Colonic mucosa (tissue), 4 donors: ENCODE data around the gene PTPN5. TPM values are rescaled to one million over a fixed set of nuclear protein-coding genes. Genes with fewer than 3 reads are reported as not detected.
"Not testable (repeated sequence)": the region's sequence is repeated elsewhere in the genome, so short reads cannot be mapped to it uniquely, and the experiment has no call there.

Source experiments
- DNase-seq: peaks from one replicate; pipeline ENCODE4 v3.0.0-alpha.2; 2020
- H3K27ac ChIP-seq: fragments of 200-600 bp; one replicate; pipeline ENCODE4 v1.8.0; 2021
- H3K27me3 ChIP-seq: fragments of 200-600 bp; one replicate; pipeline ENCODE4 v1.8.0; 2021
- H3K36me3 ChIP-seq: fragments of 200-600 bp; one replicate; pipeline ENCODE4 v1.8.0; 2021
- H3K4me1 ChIP-seq: fragments of 200-600 bp; one replicate; pipeline ENCODE4 v1.8.0; 2021; ENCODE audit warnings: mild to moderate bottlenecking
- H3K4me3 ChIP-seq: fragments of 200-600 bp; one replicate; pipeline ENCODE4 v1.8.0; 2021
- H3K9ac ChIP-seq, 2 donors: one replicate each; pipeline ENCODE4 v1.7.0; 2013; ENCODE audit warnings: control low read depth in 2 of 2, low read depth in 2 of 2, low read length in 2 of 2
- H3K9me3 ChIP-seq: fragments of 200-600 bp; one replicate; pipeline ENCODE4 v1.8.0; 2021
- intact Hi-C: fragments of 100-400 bp; cut with DNase I; formaldehyde crosslinking; loops from one replicate; pipeline ENCODE4 v1.14.1; 2022
- total RNA-seq, 2 donors: library from RNA; stranded (reverse); fragmentation: NEBNext Ultra II Directional in 1 of 2; extraction: Animal tissue kit (Norgen Biotek cat#: 25700) in 1 of 2; gene quantifications; one replicate each; pipeline ENCODE4 v1.2.1, GENCODE V29; 2021
- TF ChIP-seq, protein P1 (sequence below): fragments of 200-600 bp; IDR thresholded peaks from one replicate; pipeline ENCODE4 v1.8.0; 2022; ENCODE audit warnings: antibody characterized with exemption, mild to moderate bottlenecking
- donor health status: healthy.
- donor health status: DM: no; HTN: no; CAD: no.
- donor health status: DM: no; HTN: no; CAD: no.

Gene PTPN5
- total RNA-seq, 2 donors from 2014 or later = 0.19 TPM; not detected in 1

DNA sequence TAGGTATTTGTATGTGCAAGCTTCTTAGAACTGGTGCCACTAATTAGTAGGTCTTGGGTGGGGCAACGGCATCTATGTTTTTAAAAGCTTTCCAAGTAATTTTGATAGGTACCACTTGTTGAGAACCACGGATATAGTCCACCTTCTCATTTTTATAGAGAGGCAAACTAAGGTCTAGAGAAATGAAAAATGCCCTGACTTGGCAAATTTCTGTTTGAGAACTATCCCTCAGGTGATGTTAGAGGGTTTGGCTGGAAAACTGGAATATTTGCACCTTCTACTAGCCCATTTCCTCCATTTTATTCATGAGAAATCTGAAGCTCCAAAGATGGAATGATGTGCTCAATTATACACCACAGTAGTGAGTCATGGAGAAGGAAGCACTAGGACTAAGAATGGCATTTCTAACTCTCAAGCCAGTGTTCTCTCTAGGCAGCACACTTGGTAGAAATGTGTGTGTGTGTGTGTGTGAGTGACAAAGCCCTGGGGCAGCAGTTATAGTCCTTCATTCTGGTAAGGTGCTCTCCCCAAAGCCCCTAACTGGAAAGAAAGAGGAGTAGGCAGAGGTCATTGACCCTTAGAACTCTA, 94.9 kb downstream of the PTPN5 start:
- intact Hi-C loops = no loop called here
- Histone ChIP-seq H3K36me3 (no peaks in the 10 kb centered on the region), H3K4me3 (no peak overlapping the region), H3K27ac (no peak overlapping the region), H3K4me1 (no peaks in the 10 kb centered on the region), H3K9me3 (no peaks in the 10 kb centered on the region), H3K9ac (no peak overlapping the region), H3K27me3 (no peaks in the 10 kb centered on the region)
- TF ChIP-seq, protein P1, sequence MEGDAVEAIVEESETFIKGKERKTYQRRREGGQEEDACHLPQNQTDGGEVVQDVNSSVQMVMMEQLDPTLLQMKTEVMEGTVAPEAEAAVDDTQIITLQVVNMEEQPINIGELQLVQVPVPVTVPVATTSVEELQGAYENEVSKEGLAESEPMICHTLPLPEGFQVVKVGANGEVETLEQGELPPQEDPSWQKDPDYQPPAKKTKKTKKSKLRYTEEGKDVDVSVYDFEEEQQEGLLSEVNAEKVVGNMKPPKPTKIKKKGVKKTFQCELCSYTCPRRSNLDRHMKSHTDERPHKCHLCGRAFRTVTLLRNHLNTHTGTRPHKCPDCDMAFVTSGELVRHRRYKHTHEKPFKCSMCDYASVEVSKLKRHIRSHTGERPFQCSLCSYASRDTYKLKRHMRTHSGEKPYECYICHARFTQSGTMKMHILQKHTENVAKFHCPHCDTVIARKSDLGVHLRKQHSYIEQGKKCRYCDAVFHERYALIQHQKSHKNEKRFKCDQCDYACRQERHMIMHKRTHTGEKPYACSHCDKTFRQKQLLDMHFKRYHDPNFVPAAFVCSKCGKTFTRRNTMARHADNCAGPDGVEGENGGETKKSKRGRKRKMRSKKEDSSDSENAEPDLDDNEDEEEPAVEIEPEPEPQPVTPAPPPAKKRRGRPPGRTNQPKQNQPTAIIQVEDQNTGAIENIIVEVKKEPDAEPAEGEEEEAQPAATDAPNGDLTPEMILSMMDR = no peak
- no peak for DNase-seq

DNA sequence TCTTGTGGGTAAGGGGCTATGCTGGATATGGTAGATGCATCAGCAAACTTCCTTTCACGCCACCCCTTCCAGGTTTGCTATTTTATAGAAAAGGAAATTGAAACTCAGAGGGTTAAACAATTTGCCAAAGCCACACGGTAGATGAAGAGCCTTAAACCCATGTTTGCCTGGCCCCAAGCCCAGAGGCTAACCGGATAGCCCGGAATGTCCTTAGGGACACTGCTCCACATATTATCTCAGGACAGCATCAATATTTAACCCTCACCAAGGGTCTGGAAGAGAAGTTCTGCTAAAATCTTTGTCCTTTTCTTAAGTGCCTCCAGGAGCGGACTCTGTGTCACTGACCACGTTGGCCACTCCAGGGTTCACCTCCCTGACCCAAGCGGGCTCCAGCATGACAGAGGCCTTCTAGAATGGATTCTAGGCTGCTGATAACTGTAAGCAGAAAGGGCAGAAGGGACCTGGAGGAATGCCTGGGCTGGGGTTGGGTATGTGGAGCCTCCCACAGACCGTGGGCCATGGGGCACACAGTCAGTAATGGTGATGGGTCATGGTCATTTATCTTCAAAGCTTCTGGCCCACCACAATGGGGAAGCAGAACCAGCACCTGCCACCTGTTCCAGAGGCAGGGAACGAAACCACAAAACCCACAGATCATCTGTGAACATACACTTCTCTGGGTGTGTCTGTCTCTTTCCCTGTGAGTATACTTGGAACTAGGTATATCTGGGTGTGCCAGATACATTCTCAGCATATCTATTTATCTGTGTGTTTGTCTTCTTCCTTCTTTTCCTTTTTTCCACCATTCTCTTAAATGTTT, 98.4 kb downstream of the PTPN5 start:
- no peaks in the 10 kb centered on the region for H3K9me3 ChIP-seq
- H3K4me3 ChIP-seq = no peak overlapping the region
- intact Hi-C loops = no loop called here
- no peaks in the 10 kb centered on the region for H3K27me3 ChIP-seq
- H3K4me1 ChIP-seq = no peaks in the 10 kb centered on the region
- no peak for DNase-seq
- TF ChIP-seq, protein P1 = no peak
- no peak overlapping the region for H3K27ac ChIP-seq
- no peaks in the 10 kb centered on the region for H3K36me3 ChIP-seq
- H3K9ac ChIP-seq = no peak overlapping the region

- H3K4me1 ChIP-seq, H3K4me3 ChIP-seq, intact Hi-C loops: not testable (repeated sequence)
Measured at GRCh38 chr11:18691467-18692140, 100.0 kb downstream of the PTPN5 start.

GRCh38 chr11:18684267-18684666, 107.3 kb downstream of the PTPN5 start:
- Histone ChIP-seq H3K4me3 (no peak overlapping the region), H3K9me3 (no peaks in the 10 kb centered on the region), H3K9ac (no peak overlapping the region), H3K36me3 (no peaks in the 10 kb centered on the region), H3K27ac (no peak overlapping the region), H3K27me3 (no peaks in the 10 kb centered on the region), H3K4me1 (no peaks in the 10 kb centered on the region)
- TF ChIP-seq, protein P1 = no peak
- intact Hi-C loops = no loop called here
- no peak for DNase-seq

More at GRCh38 chr11:18691467-18692140, 100.0 kb downstream of the PTPN5 start:
- H3K9ac ChIP-seq, H3K27me3 ChIP-seq, H3K36me3 ChIP-seq, H3K9me3 ChIP-seq, DNase-seq, H3K27ac ChIP-seq: not testable (repeated sequence)

GRCh38 chr11:18682466-18682865, 109.1 kb downstream of the PTPN5 start:
- TF ChIP-seq, protein P1 = no peak
- H3K4me3 ChIP-seq = no peak overlapping the region
- intact Hi-C loops = no loop called here
- no peaks in the 10 kb centered on the region for H3K9me3 ChIP-seq
- H3K4me1 ChIP-seq = no peaks in the 10 kb centered on the region
- H3K27me3 ChIP-seq = no peaks in the 10 kb centered on the region
- H3K9ac ChIP-seq = no peak overlapping the region
- no peak for DNase-seq
- no peak overlapping the region for H3K27ac ChIP-seq
- no peaks in the 10 kb centered on the region for H3K36me3 ChIP-seq

GRCh38 chr11:18681949-18682348, 109.6 kb downstream of the PTPN5 start:
- DNase-seq, H3K36me3 ChIP-seq, H3K27ac ChIP-seq, H3K4me3 ChIP-seq, H3K9me3 ChIP-seq, H3K4me1 ChIP-seq, H3K27me3 ChIP-seq, intact Hi-C loops, H3K9ac ChIP-seq: not testable (repeated sequence)

Other genes starting within 250 kb of the PTPN5 start
- 10 to 100 TPM; 29.2 to 46.6 TPM for gene UEVLD, start 203.1 kb downstream of the PTPN5 start, total RNA-seq
- 1 to 10 TPM; 1.8 to 2.5 TPM for gene MISFA, start 192.0 kb downstream of the PTPN5 start, total RNA-seq
- gene SPTY2D1, start 157.5 kb downstream of the PTPN5 start, total RNA-seq = 10 to 100 TPM; 21.9 to 22.6 TPM
- 1 to 10 TPM in 1 of 2 donors, under 1 TPM in 1; 0.89 to 1.4 TPM for gene TMEM86A, start 93.0 kb downstream of the PTPN5 start, total RNA-seq
- 1 to 10 TPM in 1 of 2 donors, under 1 TPM in 1; 0.42 to 1.3 TPM for gene IGSF22, start 65.6 kb downstream of the PTPN5 start, total RNA-seq
- gene MRGPRX1, start 147.6 kb upstream of the PTPN5 start, total RNA-seq = not detected